ENCODE data around the gene LRP8. TPM values are rescaled to one million over a fixed set of nuclear protein-coding genes. Genes with fewer than 3 reads are reported as not detected.

LRP8 gene
- total RNA-seq, 1 experiment from 2014 or later = 56.3 TPM

GRCh38 chr1:53324321-53324720, 3.5 kb downstream of the LRP8 start:
- ChIA-PET RAD21 (ENCODE audit: low non-redundant PET in 1 of 2, low total read pairs in 2 of 2, uncharacterized antibody in 2 of 2, unreplicated experiment in 2 of 2) (no interaction called here), POLR2A (no interaction called here), CTCF (no interaction called here)
- Histone ChIP-seq H3K27ac (ENCODE audit: low read depth, low read length) (no peak overlapping the region), H4K20me1 (ENCODE audit: insufficient read depth) (no peaks in the 10 kb centered on the region), H3K9me3 (ENCODE audit: control insufficient read depth in 1 of 2, insufficient read depth in 1 of 2, low read depth in 1 of 2, low read length in 2 of 2) (no peaks in the 10 kb centered on the region), H3K36me3 (ENCODE audit: control insufficient read depth in 1 of 2, insufficient read depth in 2 of 2, low read length in 2 of 2) (peaks cover 4 to 41% of the 10 kb centered on the region in 2 experiments; a peak in 2 of 4 replicates), H3K79me2 (ENCODE audit: insufficient read depth, low read length) (peaks cover 71% of the 10 kb centered on the region), H3K4me2 (ENCODE audit: low read length) (no peak overlapping the region), H2AFZ (ENCODE audit: low read depth, low read length, poor library complexity, severe bottlenecking) (no peak overlapping the region), H3K4me1 (ENCODE audit: control insufficient read depth in 1 of 2, insufficient read depth in 2 of 2, low read length in 2 of 2) (peaks cover 8 to 21% of the 10 kb centered on the region in 2 experiments), H3K9me2 (ENCODE audit: insufficient read depth) (no peaks in the 10 kb centered on the region), H3K9ac (ENCODE audit: low read length) (no peak overlapping the region), H3K27me3 (ENCODE audit: insufficient read depth, low read length) (no peaks in the 10 kb centered on the region), H3K4me3 (replicated peaks in 1 of 2; ENCODE audit: low read depth in 1 of 2, low read length in 2 of 2) (no peak overlapping the region)
- intact Hi-C loops (cut with micrococcal nuclease) = no loop called here
- DNase-seq (ENCODE audit: low read depth, low spot score) (no peak), ATAC-seq (no peak)
- TF ChIP-seq ZFX (IDR thresholded peaks at IDR 0.05) = no peak
- TF ChIP-seq POLR2A (IDR thresholded peaks at IDR 0.05; ENCODE audit: borderline replicate concordance, extremely low read depth, insufficient read depth, insufficient read length) = no peak
- no peak for TF ChIP-seq JUND (IDR thresholded peaks at IDR 0.05)
- TF ChIP-seq REST (IDR thresholded peaks at IDR 0.05; ENCODE audit: low read depth) = no peak
- no peak for TF ChIP-seq EZH2 (IDR thresholded peaks at IDR 0.05)
- no peak for TF ChIP-seq ZBTB33 (IDR thresholded peaks at IDR 0.05; ENCODE audit: extremely low read depth, insufficient replicate concordance, low read length)
- TF ChIP-seq SIN3A (IDR thresholded peaks at IDR 0.05; ENCODE audit: low read depth) = no peak
- TF ChIP-seq RAD21 (IDR thresholded peaks at IDR 0.05; ENCODE audit: low read depth) = no peak
- no peak for TF ChIP-seq TCF7L2 (IDR thresholded peaks at IDR 0.05; ENCODE audit: borderline replicate concordance, extremely low read depth, insufficient read depth, insufficient read length)
- no peak for TF ChIP-seq SRF (IDR thresholded peaks at IDR 0.05; ENCODE audit: low read depth)
- TF ChIP-seq YY1 (IDR thresholded peaks at IDR 0.05; ENCODE audit: extremely low read depth, insufficient replicate concordance, low read depth, low read length) = no peak
- no peak for TF ChIP-seq EZH2phosphoT487 (IDR thresholded peaks at IDR 0.05; ENCODE audit: borderline replicate concordance)
- TF ChIP-seq ELF1 (IDR thresholded peaks at IDR 0.05; ENCODE audit: borderline replicate concordance, low read depth) = no peak
- TF ChIP-seq CBX3 (IDR thresholded peaks at IDR 0.05; ENCODE audit: low read depth) = no peak
- TF ChIP-seq MAX (IDR thresholded peaks at IDR 0.05) = no peak
- TF ChIP-seq ATF3 (IDR thresholded peaks at IDR 0.05) = no peak
- no peak for TF ChIP-seq CTCF (IDR thresholded peaks at IDR 0.05 in 2 of 3, conservative IDR thresholded peaks at IDR 0.05 in 1 of 3; ENCODE audit: borderline replicate concordance in 1 of 3, insufficient read depth in 1 of 3, low read depth in 2 of 3, low read length in 2 of 3)
- no peak for TF ChIP-seq SP1 (IDR thresholded peaks at IDR 0.05; ENCODE audit: low read depth)
- TF ChIP-seq EGR1 (IDR thresholded peaks at IDR 0.05; ENCODE audit: low read depth) = no peak
- TF ChIP-seq ZNF274 (IDR thresholded peaks at IDR 0.05; ENCODE audit: low read depth, low read length) = no peak
- no TSS peak for BruUV-seq (replicated peaks)
